K562 (cell line): ENCODE data around the gene LRRC27. TPM values are rescaled to one million over a fixed set of nuclear protein-coding genes. Genes with fewer than 3 reads are reported as not detected.

Experiments
- ATAC-seq: fragments of 200-7000 bp; cut with Tn5 transposase; 3 replicates; pipeline ENCODE4 v1.9.1; 2020; ENCODE audit warnings: moderate library complexity
- BruUV-seq: library from RNA; stranded (reverse); fragments of 400-500 nt; replicated peaks from 2 replicates; lab custom pipeline; 2021; lab: Mats Ljungman, UMichigan
- CTCF ChIA-PET: fragments of 300-600 bp; formaldehyde crosslinking; extraction: SDS; loops from one replicate; lab custom pipeline; 2021; ENCODE audit warnings: low intra/inter-chr PET ratio; lab: Yijun Ruan, JAX
- POLR2A ChIA-PET: fragments of 300-600, 350-650 bp; sonication (Branson Sonifier 250); formaldehyde crosslinking; extraction: SDS; loops from one replicate; lab custom pipeline; 2021; ENCODE audit warnings: antibody characterized with exemption, inconsistent platforms; lab: Yijun Ruan, JAX
- DNase-seq, 4 experiments: peaks; one replicate each; pipeline versions ENCODE4 v3.0.0 to v3.0.0-alpha.2; 2011 to 2018; ENCODE audit warnings: low spot score in 3 of 4, mixed read lengths in 3 of 4; ENCODE audit errors: extremely low read depth in 1 of 4
- FAIRE-seq: peaks from 2 replicates; lab custom pipeline; 2011; peaks lifted over from hg19 to GRCh38; lab: Jason Lieb, UNC
- H2AFZ ChIP-seq: 2 replicates; pipeline ENCODE4 v1.6.0; 2011; ENCODE audit warnings: low read depth, low read length, control low read depth, inconsistent platforms
- H3K27ac ChIP-seq: fragments of 200-600 bp; 3 replicates; pipeline ENCODE4 v1.8.0; 2011; ENCODE audit warnings: low read depth, mild to moderate bottlenecking, control low read depth, inconsistent platforms, low read length, moderate library complexity, mixed read lengths; ENCODE audit errors: extremely low read depth
- H3K27me3 ChIP-seq, 2 experiments: fragments of 300-600 bp in 1 of 2; 2 replicates in 1 of 2; 3 replicates in 1 of 2; pipeline versions ENCODE4 v1.6.0 to v1.8.0; 2011; ENCODE audit warnings: inconsistent platforms in 2 of 2, low read length in 2 of 2, mild to moderate bottlenecking in 1 of 2, mixed read lengths in 1 of 2, moderate library complexity in 1 of 2; ENCODE audit not compliant: control insufficient read depth in 2 of 2, insufficient read depth in 2 of 2
- H3K36me3 ChIP-seq: fragments of 300-600 bp; 3 replicates; pipeline ENCODE4 v1.8.0; 2011; ENCODE audit warnings: mild to moderate bottlenecking, low read length, inconsistent platforms; ENCODE audit not compliant: control insufficient read depth, insufficient read depth
- H3K4me1 ChIP-seq, 2 experiments: fragments of 200-600 bp in 1 of 2; replicated peaks in 1 of 2; 2 replicates in 1 of 2; 3 replicates in 1 of 2; pipeline versions ENCODE4 v1.5.1 to v1.8.0; 2011; ENCODE audit warnings: inconsistent platforms in 2 of 2, low read length in 2 of 2, mild to moderate bottlenecking in 1 of 2, mixed read lengths in 1 of 2, moderate library complexity in 1 of 2; ENCODE audit not compliant: control insufficient read depth in 2 of 2, insufficient read depth in 2 of 2
- H3K4me2 ChIP-seq: 2 replicates; pipeline ENCODE4 v1.6.1; 2011; ENCODE audit warnings: low read length, control low read depth, inconsistent platforms, mixed read lengths; ENCODE audit not compliant: insufficient read depth
- H3K4me3 ChIP-seq: fragments of 200-600 bp; sonication (generic), shearing (Covaris generic); 2 replicates; pipeline ENCODE4 v1.5.1; 2016; ENCODE audit warnings: control low read depth, inconsistent platforms
- H3K79me2 ChIP-seq: fragments of 200-600 bp; 3 replicates; pipeline ENCODE4 v1.8.0; 2011; ENCODE audit warnings: low read length, inconsistent platforms; ENCODE audit not compliant: control insufficient read depth, insufficient read depth
- H3K9ac ChIP-seq, 2 experiments: 2 replicates each; pipeline versions ENCODE4 v1.6.0 to v1.6.1; 2011; ENCODE audit warnings: low read depth in 2 of 2, low read length in 2 of 2, control low read depth in 1 of 2, inconsistent platforms in 1 of 2, mild to moderate bottlenecking in 1 of 2, mixed read lengths in 1 of 2; ENCODE audit not compliant: insufficient read depth in 1 of 2
- H3K9me1 ChIP-seq: one replicate; pipeline ENCODE4 v1.6.0; 2011; ENCODE audit warnings: inconsistent platforms, mild to moderate bottlenecking, low read length, moderate library complexity; ENCODE audit not compliant: control insufficient read depth, insufficient read depth
- H3K9me3 ChIP-seq: replicated peaks from 2 replicates; pipeline ENCODE4 v1.5.1; 2011; ENCODE audit warnings: low read depth, low read length, inconsistent platforms; ENCODE audit not compliant: control insufficient read depth, insufficient read depth
- H4K20me1 ChIP-seq: replicated peaks from 2 replicates; pipeline ENCODE4 v1.6.1; 2011; ENCODE audit warnings: low read length, inconsistent platforms, mixed read lengths; ENCODE audit not compliant: control insufficient read depth, insufficient read depth
- GATAD2B ChIP-seq: fragments of 450-650 bp; IDR thresholded peaks from 2 replicates; pipeline ENCODE4 v1.6.1; 2017; ENCODE audit warnings: mild to moderate bottlenecking, borderline replicate concordance
- MECOM ChIP-seq: fragments of 250-450 bp; sonication (Bioruptor Pico); IDR thresholded peaks from 2 replicates; pipeline ENCODE4 v1.8.0; 2022; ENCODE audit warnings: inconsistent platforms
- TBL1XR1 ChIP-seq, 2 experiments: IDR thresholded peaks; 2 replicates each; pipeline ENCODE4 v1.6.1; 2012; ENCODE audit warnings: improper control_type of control experiment in 2 of 2, low read length in 2 of 2, mild to moderate bottlenecking in 1 of 2
- WGBS: fragments of 100-300 bp; shearing (Covaris generic); methylation state at CpG from one replicate; pipeline ENCODE4 v1.1.6; 2016; ENCODE audit warnings: low coverage, mixed read lengths; ENCODE audit not compliant: insufficient coverage; ENCODE audit errors: missing lambda C conversion rate; 5-methylcytosine and 5-hydroxymethylcytosine counted together
- in situ Hi-C: fragments of 300-500 bp; cut with MboI; formaldehyde crosslinking; loops from 4 replicates; pipeline ENCODE4 v1.15.0; 2018; ENCODE audit warnings: inconsistent platforms, mixed read lengths
- intact Hi-C: fragments of 100-400 bp; cut with micrococcal nuclease; formaldehyde crosslinking; loops from 2 replicates; pipeline ENCODE4 v1.14.2; 2022
- polyA plus RNA-seq, 8 experiments: library from polyadenylated mRNA; depleted of rRNA in 4 of 8; stranded (reverse) in 5 of 8; unstranded in 3 of 8; fragments of >200 nt; fragmentation: Nextera tagmentation in 2 of 8; fragmentation: Illumina TruSeq in 1 of 8; extraction: Ambion mirVana in 2 of 8; extraction: Trizol in 1 of 8; gene quantifications; 2 replicates each; pipeline versions ENCODE4 v1.2.1 to v1.2.3, GENCODE V29; 2011 to 2014; ENCODE audit warnings: inconsistent platforms in 1 of 8, missing spikeins in 1 of 8
- total RNA-seq, 7 experiments: library from RNA; depleted of rRNA in 6 of 7; stranded (reverse); fragments of >200 nt in 6 of 7; fragmentation: Illumina TruSeq in 2 of 7; extraction: Trizol in 2 of 7; gene quantifications; 2 replicates each; pipeline versions ENCODE4 v1.2.1 to v1.2.3, GENCODE V29; 2011 to 2021; ENCODE audit warnings: low replicate concordance in 1 of 7
- TF ChIP-seq, protein P1 (sequence below): sonication (generic); formaldehyde crosslinking; IDR thresholded peaks from 2 replicates; pipeline ENCODE4 v1.8.0; 2022; ENCODE audit warnings: mild to moderate bottlenecking, missing genetic modification reagents

Gene LRRC27
- total and polyA plus RNA-seq, 9 of the 15 experiments (the other 6 are each of a cell fraction or from before 2014, with no cell fraction given) = 0.10 to 2.7 (median 1.4) TPM

DNA sequence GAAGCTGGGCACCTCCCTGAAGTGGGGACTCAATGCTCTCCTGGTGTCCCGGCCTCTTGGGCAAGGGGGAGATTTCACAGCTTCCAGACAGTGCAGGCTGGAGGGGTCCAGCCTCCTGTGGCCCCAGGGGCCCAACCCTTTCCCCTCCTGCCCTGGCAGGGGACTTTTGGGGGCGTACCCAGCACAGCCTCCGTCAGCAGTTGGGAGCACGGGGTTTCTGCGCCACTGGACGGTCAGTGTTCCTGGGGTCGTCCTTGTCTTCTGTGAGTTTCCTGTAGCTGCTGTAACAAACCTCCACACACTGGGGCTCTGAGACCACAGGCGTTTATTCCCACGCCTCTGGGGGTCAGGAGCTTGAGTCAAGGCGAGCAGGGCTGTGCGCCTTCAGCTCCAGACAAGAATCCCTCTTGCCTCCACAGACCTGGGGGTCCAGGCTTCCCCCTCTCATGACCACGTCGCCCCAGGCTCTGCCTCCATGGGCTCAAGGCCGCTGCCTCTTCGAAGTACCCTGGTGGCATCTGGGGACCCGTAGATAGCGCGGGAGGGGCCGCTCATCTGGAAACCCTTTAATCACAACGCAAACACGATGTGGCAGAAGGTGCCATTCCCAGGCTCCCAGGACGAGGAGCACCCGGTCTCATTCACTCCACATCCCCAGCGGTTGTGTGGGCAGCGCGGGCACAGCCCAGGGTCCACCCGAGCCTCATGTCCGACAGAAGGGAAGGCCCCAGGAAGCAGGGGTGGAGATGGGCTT, 79.0 kb downstream of the LRRC27 start:
- CTCF ChIA-PET = no interaction called here
- 69% methylated on average over 16 of the region's 28 CpGs for WGBS

More for the DNA sequence above, 79.0 kb downstream of the LRRC27 start:
- ATAC-seq (no peak), DNase-seq (peak in 1 of 4 experiments; percentile 4), FAIRE-seq (no peak)
- no peaks in the 10 kb centered on the region; the same call in 2 of the 3 replicates for H3K79me2 ChIP-seq
- no TSS peak for BruUV-seq
- no peak for TF ChIP-seq MECOM (CRISPR knock-in tag)
- no peak for TF ChIP-seq GATAD2B
- TF ChIP-seq, protein P1, sequence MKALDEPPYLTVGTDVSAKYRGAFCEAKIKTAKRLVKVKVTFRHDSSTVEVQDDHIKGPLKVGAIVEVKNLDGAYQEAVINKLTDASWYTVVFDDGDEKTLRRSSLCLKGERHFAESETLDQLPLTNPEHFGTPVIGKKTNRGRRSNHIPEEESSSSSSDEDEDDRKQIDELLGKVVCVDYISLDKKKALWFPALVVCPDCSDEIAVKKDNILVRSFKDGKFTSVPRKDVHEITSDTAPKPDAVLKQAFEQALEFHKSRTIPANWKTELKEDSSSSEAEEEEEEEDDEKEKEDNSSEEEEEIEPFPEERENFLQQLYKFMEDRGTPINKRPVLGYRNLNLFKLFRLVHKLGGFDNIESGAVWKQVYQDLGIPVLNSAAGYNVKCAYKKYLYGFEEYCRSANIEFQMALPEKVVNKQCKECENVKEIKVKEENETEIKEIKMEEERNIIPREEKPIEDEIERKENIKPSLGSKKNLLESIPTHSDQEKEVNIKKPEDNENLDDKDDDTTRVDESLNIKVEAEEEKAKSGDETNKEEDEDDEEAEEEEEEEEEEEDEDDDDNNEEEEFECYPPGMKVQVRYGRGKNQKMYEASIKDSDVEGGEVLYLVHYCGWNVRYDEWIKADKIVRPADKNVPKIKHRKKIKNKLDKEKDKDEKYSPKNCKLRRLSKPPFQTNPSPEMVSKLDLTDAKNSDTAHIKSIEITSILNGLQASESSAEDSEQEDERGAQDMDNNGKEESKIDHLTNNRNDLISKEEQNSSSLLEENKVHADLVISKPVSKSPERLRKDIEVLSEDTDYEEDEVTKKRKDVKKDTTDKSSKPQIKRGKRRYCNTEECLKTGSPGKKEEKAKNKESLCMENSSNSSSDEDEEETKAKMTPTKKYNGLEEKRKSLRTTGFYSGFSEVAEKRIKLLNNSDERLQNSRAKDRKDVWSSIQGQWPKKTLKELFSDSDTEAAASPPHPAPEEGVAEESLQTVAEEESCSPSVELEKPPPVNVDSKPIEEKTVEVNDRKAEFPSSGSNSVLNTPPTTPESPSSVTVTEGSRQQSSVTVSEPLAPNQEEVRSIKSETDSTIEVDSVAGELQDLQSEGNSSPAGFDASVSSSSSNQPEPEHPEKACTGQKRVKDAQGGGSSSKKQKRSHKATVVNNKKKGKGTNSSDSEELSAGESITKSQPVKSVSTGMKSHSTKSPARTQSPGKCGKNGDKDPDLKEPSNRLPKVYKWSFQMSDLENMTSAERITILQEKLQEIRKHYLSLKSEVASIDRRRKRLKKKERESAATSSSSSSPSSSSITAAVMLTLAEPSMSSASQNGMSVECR (CRISPR knock-in tag) = no peak
- TF ChIP-seq TBL1XR1 (IDR thresholded peaks at IDR 0.05; ENCODE audit: low read length in 2 of 2) = no peak
- no peaks in the 10 kb centered on the region for H3K9me3 ChIP-seq
- H3K9me1 ChIP-seq = no peaks in the 10 kb centered on the region
- in situ Hi-C loops = no loop called here
- H3K4me1 ChIP-seq = peaks cover 3 to 62% of the 10 kb centered on the region in 2 experiments; a peak in 3 of 5 replicates
- no peak overlapping the region for H2AFZ ChIP-seq
- no peaks in the 10 kb centered on the region for H4K20me1 ChIP-seq
- no peak overlapping the region for H3K4me3 ChIP-seq
- intact Hi-C loops = no loop called here
- POLR2A ChIA-PET = interaction anchor here (0.7 kb wide), 1 partner anchor 206 kb away, joined by 3 read pairs; no protein-coding TSS in a partner anchor
- peak overlapping the region in 1 of 2 experiments; percentile 45; a peak in 2 of 4 replicates for H3K9ac ChIP-seq
- no peak overlapping the region for H3K27ac ChIP-seq
- H3K27me3 ChIP-seq = no peaks in the 10 kb centered on the region
- no peak overlapping the region for H3K4me2 ChIP-seq
- peaks cover 4% of the 10 kb centered on the region; the same call in 1 of the 3 replicates for H3K36me3 ChIP-seq
